Measurements from ENCODE around the gene MTHFD1. TPM values are rescaled to one million over a fixed set of nuclear protein-coding genes. Genes with fewer than 3 reads are reported as not detected.

Gene MTHFD1
- total RNA-seq, 2 experiments from 2014 or later, result 165 to 166 TPM

GRCh38 chr14:64439141-64439540, 51.0 kb downstream of the MTHFD1 start:
- no peak for DNase-seq
- no peak overlapping the region for H3K27ac Mint-ChIP-seq
- H3K9me3 Mint-ChIP-seq, result no peaks in the 10 kb centered on the region
- CTCF ChIA-PET, result interaction anchor here (1.0 to 1.5 kb wide), 2 partner anchors 9 to 12 kb away, joined by 4 to 5 read pairs; no protein-coding TSS in a partner anchor
- H3K4me1 Mint-ChIP-seq, result peaks cover 19% of the 10 kb centered on the region
- peaks cover 49% of the 10 kb centered on the region for H3K36me3 Mint-ChIP-seq (ENCODE audit: low read depth)
- H3K4me3 Mint-ChIP-seq, result no peak overlapping the region
- POLR2A ChIA-PET, result no interaction called here
- no peaks in the 10 kb centered on the region for H3K27me3 Mint-ChIP-seq

GRCh38 chr14:64440494-64440893, 52.3 kb downstream of the MTHFD1 start:
- Mint-ChIP-seq H3K4me1 (peaks cover 33% of the 10 kb centered on the region), H3K27me3 (no peaks in the 10 kb centered on the region), H3K4me3 (no peak overlapping the region), H3K36me3 (ENCODE audit: low read depth) (peaks cover 53% of the 10 kb centered on the region), H3K9me3 (no peaks in the 10 kb centered on the region), H3K27ac (no peak overlapping the region)
- ChIA-PET POLR2A (no interaction called here), CTCF (interaction anchor here (1.1 to 1.2 kb wide), 2 partner anchors 14 to 96 kb away, joined by 3 to 5 read pairs; no protein-coding TSS in a partner anchor)
- DNase-seq, result no peak

- POLR2A ChIA-PET, result no interaction called here
- peaks cover 55% of the 10 kb centered on the region for H3K36me3 Mint-ChIP-seq (ENCODE audit: low read depth)
- H3K4me3 Mint-ChIP-seq, result no peak overlapping the region
These were observed 54.3 kb downstream of the MTHFD1 start for GRCh38 chr14:64442300-64442988.

GRCh38 chr14:64444140-64444539, 56.0 kb downstream of the MTHFD1 start:
- Mint-ChIP-seq H3K27me3 (no peaks in the 10 kb centered on the region), H3K4me1 (peaks cover 27% of the 10 kb centered on the region), H3K36me3 (ENCODE audit: low read depth) (peaks cover 50% of the 10 kb centered on the region), H3K4me3 (no peak overlapping the region), H3K27ac (no peak overlapping the region), H3K9me3 (no peaks in the 10 kb centered on the region)
- ChIA-PET POLR2A (no interaction called here), CTCF (interaction anchor here (1.1 to 2.3 kb wide), 6 partner anchors 9 to 21 kb away, joined by 3 to 8 read pairs (median 6); no protein-coding TSS in a partner anchor)
- DNase-seq, result no peak

More at GRCh38 chr14:64442300-64442988, 54.3 kb downstream of the MTHFD1 start:
- no peak for DNase-seq
- Mint-ChIP-seq H3K27ac (no peak overlapping the region), H3K9me3 (no peaks in the 10 kb centered on the region), H3K4me1 (peaks cover 35% of the 10 kb centered on the region), H3K27me3 (no peaks in the 10 kb centered on the region)
- CTCF ChIA-PET, result interaction anchor here (0.6 to 1.7 kb wide), 2 partner anchors 12 to 500 kb away, joined by 4 to 5 read pairs; no protein-coding TSS in a partner anchor

- H3K9me3 Mint-ChIP-seq, result no peaks in the 10 kb centered on the region
- POLR2A ChIA-PET, result no interaction called here
- H3K4me3 Mint-ChIP-seq, result no peak overlapping the region
- H3K36me3 Mint-ChIP-seq (ENCODE audit: low read depth), result peaks cover 54% of the 10 kb centered on the region
- CTCF ChIA-PET, result interaction anchor here (0.9 to 2.3 kb wide), 10 partner anchors 8 to 107 kb away, joined by 3 to 8 read pairs (median 3); no protein-coding TSS in a partner anchor
- no peak for DNase-seq
- no peaks in the 10 kb centered on the region for H3K27me3 Mint-ChIP-seq
- peaks cover 26% of the 10 kb centered on the region for H3K4me1 Mint-ChIP-seq
- peak overlapping the region; percentile 58 for H3K27ac Mint-ChIP-seq
These were observed 57.1 kb downstream of the MTHFD1 start for GRCh38 chr14:64444984-64445845.

- no peak for DNase-seq
- ChIA-PET POLR2A (no interaction called here), CTCF (interaction anchor here (1.0 to 2.9 kb wide), 4 partner anchors 14 to 90 kb away, joined by 3 to 14 read pairs (median 6); no protein-coding TSS in a partner anchor)
- H3K27ac Mint-ChIP-seq, result no peak overlapping the region
- peaks cover 26% of the 10 kb centered on the region for H3K4me1 Mint-ChIP-seq
- no peaks in the 10 kb centered on the region for H3K27me3 Mint-ChIP-seq
- no peaks in the 10 kb centered on the region for H3K9me3 Mint-ChIP-seq
- H3K4me3 Mint-ChIP-seq, result no peak overlapping the region
- H3K36me3 Mint-ChIP-seq (ENCODE audit: low read depth), result peaks cover 48% of the 10 kb centered on the region
These were observed 59.9 kb downstream of the MTHFD1 start for GRCh38 chr14:64447876-64448670.

- no peak overlapping the region for H3K4me3 Mint-ChIP-seq
- no peak overlapping the region for H3K27ac Mint-ChIP-seq
- H3K4me1 Mint-ChIP-seq, result peaks cover 15% of the 10 kb centered on the region
- ChIA-PET CTCF (interaction anchor here (2.6 to 2.9 kb wide), 2 partner anchors 13 to 20 kb away, joined by 10 to 14 read pairs; no protein-coding TSS in a partner anchor), POLR2A (no interaction called here)
- H3K27me3 Mint-ChIP-seq, result no peaks in the 10 kb centered on the region
- no peaks in the 10 kb centered on the region for H3K9me3 Mint-ChIP-seq
- DNase-seq, result no peak
- H3K36me3 Mint-ChIP-seq (ENCODE audit: low read depth), result peaks cover 49% of the 10 kb centered on the region
These were observed 62.1 kb downstream of the MTHFD1 start for GRCh38 chr14:64450255-64450654.

GRCh38 chr14:64454671-64455070, 66.5 kb downstream of the MTHFD1 start:
- CTCF ChIA-PET, result interaction anchor here (0.6 to 1.0 kb wide), 4 partner anchors 9 to 48 kb away, joined by 3 to 5 read pairs (median 4); no protein-coding TSS in a partner anchor
- Mint-ChIP-seq H3K27me3 (no peaks in the 10 kb centered on the region), H3K36me3 (ENCODE audit: low read depth) (peaks cover 55% of the 10 kb centered on the region), H3K4me1 (peaks cover 15% of the 10 kb centered on the region), H3K9me3 (no peaks in the 10 kb centered on the region), H3K4me3 (no peak overlapping the region), H3K27ac (no peak overlapping the region)
- DNase-seq, result no peak
- POLR2A ChIA-PET, result no interaction called here

GRCh38 chr14:64459405-64460136, 71.4 kb downstream of the MTHFD1 start:
- Mint-ChIP-seq H3K27ac (no peak overlapping the region), H3K36me3 (ENCODE audit: low read depth) (peaks cover 41% of the 10 kb centered on the region), H3K4me1 (peaks cover 22% of the 10 kb centered on the region), H3K4me3 (no peak overlapping the region), H3K9me3 (no peaks in the 10 kb centered on the region), H3K27me3 (no peaks in the 10 kb centered on the region)
- ChIA-PET CTCF (interaction anchor here (1.0 to 1.3 kb wide), 2 partner anchors 37 to 72 kb away, joined by 3 read pairs; no protein-coding TSS in a partner anchor), POLR2A (no interaction called here)
- DNase-seq, result no peak

GRCh38 chr14:64461221-64461620, 73.1 kb downstream of the MTHFD1 start:
- CTCF ChIA-PET, result interaction anchor here (1.3 to 1.7 kb wide), 2 partner anchors 16 to 37 kb away, joined by 3 to 4 read pairs; no protein-coding TSS in a partner anchor
- Mint-ChIP-seq H3K27me3 (no peaks in the 10 kb centered on the region), H3K4me3 (no peak overlapping the region), H3K4me1 (peaks cover 31% of the 10 kb centered on the region), H3K27ac (no peak overlapping the region), H3K9me3 (no peaks in the 10 kb centered on the region), H3K36me3 (ENCODE audit: low read depth) (peaks cover 29% of the 10 kb centered on the region)
- POLR2A ChIA-PET, result no interaction called here
- DNase-seq, result no peak

- no peaks in the 10 kb centered on the region for H3K27me3 Mint-ChIP-seq
- no peak overlapping the region for H3K27ac Mint-ChIP-seq
- H3K4me1 Mint-ChIP-seq, result peaks cover 36% of the 10 kb centered on the region
- no peak overlapping the region for H3K4me3 Mint-ChIP-seq
- POLR2A ChIA-PET, result no interaction called here
- H3K36me3 Mint-ChIP-seq (ENCODE audit: low read depth), result peaks cover 22% of the 10 kb centered on the region
- H3K9me3 Mint-ChIP-seq, result no peaks in the 10 kb centered on the region
- CTCF ChIA-PET, result interaction anchor here (0.8 to 3.2 kb wide), 7 partner anchors 9 to 47 kb away, joined by 3 to 10 read pairs (median 4); no protein-coding TSS in a partner anchor
- no peak for DNase-seq
These were observed 75.0 kb downstream of the MTHFD1 start for GRCh38 chr14:64463195-64463594.

Measured in activated CD4-positive, alpha-beta T cell treated with anti-CD3 and anti-CD28 coated beads, Interleukin-2, amount 10 ng/mL, durations not matched to agents 7 days and 5 days (primary cell).